HepG2 (cell line): ENCODE measurements around the gene TRNP1. TPM values are rescaled to one million over a fixed set of nuclear protein-coding genes. Genes with fewer than 3 reads are reported as not detected.

Experiments
- AHDC1 ChIP-seq: sonication (generic); formaldehyde crosslinking; IDR thresholded peaks from 2 replicates; pipeline ENCODE4 v1.5.1; 2020; ENCODE audit warnings: mild to moderate bottlenecking, missing genetic modification reagents, borderline replicate concordance
- ATF7-NPFF ChIP-seq: sonication (generic); formaldehyde crosslinking; IDR thresholded peaks from 2 replicates; pipeline ENCODE4 v1.8.1; 2023; ENCODE audit warnings: mild to moderate bottlenecking, low read depth, missing genetic modification reagents, moderate library complexity
- CCAR2 ChIP-seq: fragments of 200-400 bp; formaldehyde crosslinking; optimal IDR thresholded peaks from 2 replicates; pipeline ENCODE3; 2018; ENCODE audit warnings: low read depth, mild to moderate bottlenecking, low read length, moderate library complexity
- CCDC6 ChIP-seq: sonication (generic); formaldehyde crosslinking; IDR thresholded peaks from 2 replicates; pipeline ENCODE4 v1.8.1; 2022; ENCODE audit warnings: mild to moderate bottlenecking, missing genetic modification reagents, moderate library complexity
- HBP1 ChIP-seq: IDR thresholded peaks from 2 replicates; pipeline ENCODE4 v1.6.1; 2016; ENCODE audit warnings: low read depth, control low read depth
- ISL2 ChIP-seq: sonication (generic); formaldehyde crosslinking; IDR thresholded peaks from 2 replicates; pipeline ENCODE4 v1.5.0; 2020; ENCODE audit warnings: missing genetic modification reagents
- JUND ChIP-seq: sonication (generic); formaldehyde crosslinking; IDR thresholded peaks from 2 replicates; pipeline ENCODE4 v1.8.0; 2022; ENCODE audit warnings: mild to moderate bottlenecking, missing genetic modification reagents
- KDM4B ChIP-seq: sonication (generic); formaldehyde crosslinking; IDR thresholded peaks from 2 replicates; pipeline ENCODE4 v1.4.0; 2020; ENCODE audit warnings: missing genetic modification reagents
- KLF6 ChIP-seq: IDR thresholded peaks from 2 replicates; pipeline ENCODE4 v1.8.0; 2016; ENCODE audit warnings: missing biosample characterization, missing genetic modification reagents
- MAF1 ChIP-seq: sonication (generic); formaldehyde crosslinking; IDR thresholded peaks from 2 replicates; pipeline ENCODE4 v1.5.0; 2020; ENCODE audit warnings: missing genetic modification reagents, borderline replicate concordance
- RXRA ChIP-seq: sonication (generic); formaldehyde crosslinking; IDR thresholded peaks from 2 replicates; pipeline ENCODE4 v1.5.1; 2020; ENCODE audit warnings: missing genetic modification reagents
- SAFB2 ChIP-seq: sonication (generic); formaldehyde crosslinking; IDR thresholded peaks from 2 replicates; pipeline ENCODE4 v1.5.1; 2020; ENCODE audit warnings: missing genetic modification reagents, low read depth, mild to moderate bottlenecking, borderline replicate concordance
- SMAD9 ChIP-seq: sonication (generic); formaldehyde crosslinking; IDR thresholded peaks from 2 replicates; pipeline ENCODE4 v1.5.1; 2020; ENCODE audit warnings: mild to moderate bottlenecking, missing genetic modification reagents
- SPEN ChIP-seq: sonication (generic); formaldehyde crosslinking; IDR thresholded peaks from 2 replicates; pipeline ENCODE4 v1.5.1; 2020; ENCODE audit warnings: low read depth, mild to moderate bottlenecking, missing genetic modification reagents
- TOPORS ChIP-seq: sonication (generic); formaldehyde crosslinking; IDR thresholded peaks from 2 replicates; pipeline ENCODE4 v1.8.0; 2023; ENCODE audit warnings: mild to moderate bottlenecking, missing genetic modification reagents
- ZBTB3 ChIP-seq: sonication (generic); formaldehyde crosslinking; IDR thresholded peaks from 2 replicates; pipeline ENCODE4 v1.4.0; 2020; ENCODE audit warnings: low read depth, mild to moderate bottlenecking, moderate library complexity, missing genetic modification reagents, borderline replicate concordance
- ZBTB7B ChIP-seq: sonication (generic); formaldehyde crosslinking; IDR thresholded peaks from 2 replicates; pipeline ENCODE4 v1.4.0; 2020; ENCODE audit warnings: missing genetic modification reagents
- ZNF10 ChIP-seq: sonication (generic); formaldehyde crosslinking; IDR thresholded peaks from 2 replicates; pipeline ENCODE4 v1.4.0; 2020; ENCODE audit warnings: mild to moderate bottlenecking, low read depth, missing genetic modification reagents, borderline replicate concordance
- ZNF205 ChIP-seq: IDR thresholded peaks from 2 replicates; pipeline ENCODE4 v1.6.1; 2018; ENCODE audit warnings: missing biosample characterization, missing genetic modification reagents
- ZNF512 ChIP-seq: sonication (generic); formaldehyde crosslinking; IDR thresholded peaks from 2 replicates; pipeline ENCODE4 v1.4.0; 2020; ENCODE audit warnings: mild to moderate bottlenecking, missing genetic modification reagents
- ZNF607 ChIP-seq: sonication (generic); formaldehyde crosslinking; IDR thresholded peaks from 2 replicates; pipeline ENCODE4 v1.5.1; 2020; ENCODE audit warnings: missing genetic modification reagents, mild to moderate bottlenecking, borderline replicate concordance
- ZNF615 ChIP-seq: sonication (generic); formaldehyde crosslinking; IDR thresholded peaks from 2 replicates; pipeline ENCODE4 v1.5.0; 2020; ENCODE audit warnings: mild to moderate bottlenecking, missing genetic modification reagents, borderline replicate concordance
- polyA plus RNA-seq, 8 experiments: library from polyadenylated mRNA; depleted of rRNA in 3 of 8; stranded (reverse) in 7 of 8; unstranded in 1 of 8; fragments of >200 nt; fragmentation: Illumina TruSeq in 4 of 8; extraction: Trizol in 4 of 8; gene quantifications; 2 replicates each; pipeline versions ENCODE4 v1.2.1 to v1.2.3, GENCODE V29; 2011 to 2016; ENCODE audit warnings: low read depth in 4 of 8, missing spikeins in 1 of 8, mixed read lengths in 1 of 8; ENCODE audit not compliant: insufficient read depth in 1 of 8
- total RNA-seq, 5 experiments: library from RNA; depleted of rRNA; stranded (reverse); fragments of >200 nt; fragmentation: Illumina TruSeq; extraction: Trizol; gene quantifications; 2 replicates each; pipeline ENCODE4 v1.2.3, GENCODE V29; 2016; ENCODE audit warnings: low read depth in 1 of 5

Gene TRNP1
- total and polyA plus RNA-seq, 2 of the 13 experiments (the other 11 are each of a cell fraction or from before 2014, with no cell fraction given) = 42.0 to 158 TPM

- TF ChIP-seq HBP1 (peak; percentile 38; the same call in 1 of the 2 replicates), ZBTB7B (CRISPR knock-in tag) (peak; percentile 58), ATF7-NPFF (CRISPR knock-in tag) (peak; percentile 30; the same call in 1 of the 2 replicates), KDM4B (CRISPR knock-in tag) (peak; percentile 77; the same call in 1 of the 2 replicates), CCAR2 (no peak), AHDC1 (CRISPR knock-in tag) (0 out of 2 replicates have a peak, but pooled peaks have one; percentile 49), ZBTB3 (CRISPR knock-in tag) (no peak), TOPORS (CRISPR knock-in tag) (no peak), ZNF10 (CRISPR knock-in tag) (no peak), JUND (CRISPR knock-in tag) (peak; percentile 39; the same call in 1 of the 2 replicates), KLF6 (peak; percentile 95), SMAD9 (no peak), RXRA (CRISPR knock-in tag) (peak; percentile 98), CCDC6 (peak; percentile 93), ISL2 (CRISPR knock-in tag) (peak; percentile 89), MAF1 (CRISPR knock-in tag) (peak; percentile 82), ZNF615 (CRISPR knock-in tag) (no peak), ZNF607 (peak; percentile 94), SPEN (CRISPR knock-in tag) (peak; percentile 83), ZNF512 (CRISPR knock-in tag) (no peak), SAFB2 (CRISPR knock-in tag) (no peak), ZNF205 (CRISPR knock-in tag) (peak; percentile 84)
Observed at GRCh38 chr1:26993237-26994019, at the start of gene TRNP1 (continued).
